WTC11 (cell line): ENCODE results near the gene DENND1C. TPM values are rescaled to one million over a fixed set of nuclear protein-coding genes. Genes with fewer than 3 reads are reported as not detected.

Experiments used
- ATAC-seq: fragments of 200-7000 bp; cut with Tn5 transposase; 2 replicates; pipeline ENCODE4 v1.10.0; 2021; ENCODE audit warnings: mild to moderate bottlenecking, moderate library complexity
- Bru-seq: library from RNA; stranded (reverse); fragments of 400-500 nt; gene quantifications from one replicate; lab custom pipeline; 2021; lab: Mats Ljungman, UMichigan
- CTCF ChIA-PET: fragments of 300-600 bp; sonication (Branson Sonifier 250); formaldehyde crosslinking; loops from one replicate; lab custom pipeline; 2021; ENCODE audit warnings: antibody characterized with exemption; lab: Charles Lee
- POLR2A ChIA-PET: fragments of 350-600 bp; sonication (Branson Sonifier 250); formaldehyde crosslinking; loops from one replicate; lab custom pipeline; 2021; ENCODE audit warnings: antibody characterized with exemption; lab: Charles Lee
- DNase-seq: peaks from one replicate; pipeline ENCODE4 v3.0.0; 2021; ENCODE audit warnings: low spot score
- H3K27ac Mint-ChIP-seq: 2 replicates; pipeline ENCODE4 v1.8.0; 2021; ENCODE audit warnings: mixed read lengths
- H3K27me3 Mint-ChIP-seq: 2 replicates; pipeline ENCODE4 v1.8.0; 2021; ENCODE audit warnings: low read depth, mild to moderate bottlenecking, moderate library complexity, mixed read lengths
- H3K36me3 Mint-ChIP-seq: 2 replicates; pipeline ENCODE4 v1.8.0; 2021; ENCODE audit warnings: mixed read lengths
- H3K4me1 Mint-ChIP-seq: 2 replicates; pipeline ENCODE4 v1.8.0; 2022; ENCODE audit warnings: mixed read lengths
- H3K4me3 Mint-ChIP-seq: 2 replicates; pipeline ENCODE4 v1.8.0; 2021; ENCODE audit warnings: mild to moderate bottlenecking, moderate library complexity, mixed read lengths
- H3K9me3 Mint-ChIP-seq: 2 replicates; pipeline ENCODE4 v1.8.0; 2021; ENCODE audit warnings: mixed read lengths
- ATF2 ChIP-seq: sonication (generic); formaldehyde crosslinking; IDR thresholded peaks from 2 replicates; pipeline ENCODE4 v1.8.1; 2022; ENCODE audit warnings: low read depth, missing genetic modification reagents, borderline replicate concordance
- CTCF ChIP-seq: fragments of 200-600 bp; IDR thresholded peaks from 2 replicates; pipeline ENCODE4 v1.8.0; 2022; ENCODE audit warnings: antibody characterized with exemption
- ETV6 ChIP-seq: sonication (generic); formaldehyde crosslinking; IDR thresholded peaks from 2 replicates; pipeline ENCODE4 v1.8.1; 2022; ENCODE audit warnings: mild to moderate bottlenecking, missing genetic modification reagents
- FOXP1 ChIP-seq: sonication (generic); formaldehyde crosslinking; IDR thresholded peaks from 2 replicates; pipeline ENCODE4 v1.8.0; 2022; ENCODE audit warnings: missing genetic modification reagents, mild to moderate bottlenecking, moderate library complexity, borderline replicate concordance
- FOXP4 ChIP-seq: sonication (generic); formaldehyde crosslinking; IDR thresholded peaks from 2 replicates; pipeline ENCODE4 v1.8.0; 2022; ENCODE audit warnings: mild to moderate bottlenecking, missing genetic modification reagents
- GTF2I ChIP-seq: fragments of 250-450 bp; sonication (Bioruptor Pico); conservative IDR thresholded peaks from 2 replicates; pipeline ENCODE4 v1.4.0; 2021; ENCODE audit warnings: mild to moderate bottlenecking
- MLX ChIP-seq: sonication (generic); formaldehyde crosslinking; IDR thresholded peaks from 2 replicates; pipeline ENCODE4 v1.8.1; 2023; ENCODE audit warnings: mild to moderate bottlenecking, missing genetic modification reagents, moderate library complexity
- MXD4 ChIP-seq: fragments of 250-450 bp; sonication (Bioruptor Pico); IDR thresholded peaks from 2 replicates; pipeline ENCODE4 v1.8.0; 2021; ENCODE audit warnings: mild to moderate bottlenecking, moderate library complexity, borderline replicate concordance
- NFATC4 ChIP-seq: fragments of 250-450 bp; sonication (Bioruptor Pico); IDR thresholded peaks from 2 replicates; pipeline ENCODE4 v1.9.0; 2021; ENCODE audit warnings: mild to moderate bottlenecking
- NFYB ChIP-seq: sonication (generic); formaldehyde crosslinking; conservative IDR thresholded peaks from 2 replicates; pipeline ENCODE4 v1.8.0; 2022; ENCODE audit warnings: low read depth, missing genetic modification reagents
- NR1H2 ChIP-seq: sonication (generic); formaldehyde crosslinking; IDR thresholded peaks from 2 replicates; pipeline ENCODE4 v1.9.0; 2021; ENCODE audit warnings: mild to moderate bottlenecking, moderate library complexity, missing genetic modification reagents
- NR2C2 ChIP-seq: sonication (generic); formaldehyde crosslinking; IDR thresholded peaks from 2 replicates; pipeline ENCODE4 v1.8.0; 2022; ENCODE audit warnings: mild to moderate bottlenecking, missing genetic modification reagents
- PRDM15 ChIP-seq: sonication (generic); formaldehyde crosslinking; IDR thresholded peaks from 2 replicates; pipeline ENCODE4 v1.8.0; 2022; ENCODE audit warnings: missing genetic modification reagents
- SOX15 ChIP-seq: fragments of 250-450 bp; sonication (Bioruptor Pico); IDR thresholded peaks from 2 replicates; pipeline ENCODE4 v1.9.0; 2021; ENCODE audit warnings: mild to moderate bottlenecking
- SP1 ChIP-seq: sonication (generic); formaldehyde crosslinking; conservative IDR thresholded peaks from 2 replicates; pipeline ENCODE4 v1.8.1; 2022; ENCODE audit warnings: missing genetic modification reagents
- TCF7 ChIP-seq: sonication (generic); formaldehyde crosslinking; IDR thresholded peaks from 2 replicates; pipeline ENCODE4 v1.8.0; 2022; ENCODE audit warnings: mild to moderate bottlenecking, low read depth, missing genetic modification reagents, moderate library complexity
- TEAD4 ChIP-seq: sonication (generic); formaldehyde crosslinking; IDR thresholded peaks from 2 replicates; pipeline ENCODE4 v1.8.0; 2022; ENCODE audit warnings: mild to moderate bottlenecking, missing genetic modification reagents
- ZNF219 ChIP-seq: sonication (generic); formaldehyde crosslinking; IDR thresholded peaks from 2 replicates; pipeline ENCODE4 v1.8.0; 2023; ENCODE audit warnings: missing genetic modification reagents, mild to moderate bottlenecking, borderline replicate concordance
- ZNF232 ChIP-seq: sonication (generic); formaldehyde crosslinking; IDR thresholded peaks from 2 replicates; pipeline ENCODE4 v1.8.0; 2022; ENCODE audit warnings: mild to moderate bottlenecking, missing genetic modification reagents
- ZNF423 ChIP-seq: fragments of 250-450 bp; sonication (Bioruptor Pico); IDR thresholded peaks from 2 replicates; pipeline ENCODE4 v2.1.2; 2022; ENCODE audit warnings: mild to moderate bottlenecking, moderate library complexity
- long read RNA-seq, 3 experiments: library from RNA in 1 of 3; library from capped mRNA in 1 of 3; library from polyadenylated mRNA in 1 of 3; unstranded in 2 of 3; stranded (forward) in 1 of 3; transcript quantifications; one replicate each; pipeline ENCODE4 v2.0.0, GENCODE V29; 2021
- total RNA-seq: library from RNA; stranded (reverse); gene quantifications from 3 replicates; pipeline ENCODE4 v1.2.3, GENCODE V29; 2021

The DENND1C gene
- total RNA-seq (4.3 to 6.3 TPM (median 6.1 TPM) in 3 replicates), Bru-seq, nascent RNA (percentile 35 among the genes with signal in this experiment)
- long read RNA-seq, experiment 1, partial matches to known transcripts = 5 of 12 reads
- long read RNA-seq, experiment 1, other reads (novel, unspliced or antisense) = 7 of 12 reads
- long read RNA-seq, experiment 2, partial matches to known transcripts = 3 of 7 reads
- long read RNA-seq, experiment 2, other reads (novel, unspliced or antisense) = 3 of 7 reads
- long read RNA-seq, experiment 3, partial matches to known transcripts = 0 of 7 reads
- long read RNA-seq, experiment 3, other reads (novel, unspliced or antisense) = 7 of 7 reads

- ATAC-seq = peak; percentile 57
- H3K4me3 Mint-ChIP-seq = no peak within 1 kb of the TSS
- 0 out of 2 replicates have a peak, but pooled peaks have one; percentile 29 for TF ChIP-seq FOXP1 (CRISPR knock-in tag)
- peak; percentile 59; the same call in 1 of the 2 replicates for TF ChIP-seq CTCF
- TF ChIP-seq ZNF423 = peak; percentile 77
- no peak for TF ChIP-seq MXD4 (CRISPR knock-in tag)
- no peak for TF ChIP-seq ZNF219
- no peak for TF ChIP-seq MLX (CRISPR knock-in tag)
- H3K27ac Mint-ChIP-seq = no peak within 1 kb of the TSS
- no peaks in the 10 kb centered on the region for H3K9me3 Mint-ChIP-seq
- no peaks in the 10 kb centered on the region for H3K36me3 Mint-ChIP-seq
- ChIA-PET POLR2A (no interaction called here), CTCF (interaction anchor here (0.5 to 1.7 kb wide), 12 partner anchors 9 to 463 kb away, joined by 3 to 7 read pairs (median 3); partner anchors contain the start of genes KHSRP and TUBB4A)
- H3K27me3 Mint-ChIP-seq = peaks cover 2% of the 10 kb centered on the region; the same call in 1 of the 2 replicates
- peak; percentile 61 for DNase-seq
- H3K4me1 Mint-ChIP-seq = peaks cover 15% of the 10 kb centered on the region
Observed at GRCh38 chr19:6481541-6482342, at the start of gene DENND1C. TSS of gene DENND1C (minus strand) at chr19:6481787. CDS start at chr19:6481695, 92 bp downstream.

GRCh38 chr19:6530386-6531162, 49.0 kb upstream of the DENND1C start, which contains the start of gene TNFSF9:
TSS of gene TNFSF9 (plus strand) at chr19:6531026. CDS start at chr19:6531037, 11 bp downstream.
- peak within 1 kb of the TSS; percentile 60 for H3K27ac Mint-ChIP-seq
- ATAC-seq (peak; percentile 49), DNase-seq (peak; percentile 86)
- peaks cover 77% of the 10 kb centered on the region for H3K27me3 Mint-ChIP-seq
- peaks cover 48% of the 10 kb centered on the region for H3K4me1 Mint-ChIP-seq
- H3K4me3 Mint-ChIP-seq = peak within 1 kb of the TSS; percentile 74
- H3K36me3 Mint-ChIP-seq = peaks cover 3% of the 10 kb centered on the region
- CTCF ChIA-PET = interaction anchor here (0.6 to 1.1 kb wide), 4 partner anchors 8 to 223 kb away, joined by 3 to 13 read pairs (median 4); no protein-coding TSS in a partner anchor
- peaks cover 2% of the 10 kb centered on the region for H3K9me3 Mint-ChIP-seq
- POLR2A ChIA-PET = interaction anchor here (0.6 to 1.3 kb wide), 5 partner anchors 11 to 57 kb away, joined by 3 to 6 read pairs (median 4); no protein-coding TSS in a partner anchor
- no peak for TF ChIP-seq TCF7
- no peak for TF ChIP-seq ZNF232 (CRISPR knock-in tag)
- no peak for TF ChIP-seq NFATC4 (CRISPR knock-in tag)
- TF ChIP-seq ATF2 = no peak
- no peak for TF ChIP-seq GTF2I
- TF ChIP-seq PRDM15 (CRISPR knock-in tag) = peak; percentile 59; the same call in 1 of the 2 replicates
- TF ChIP-seq NR2C2 (CRISPR knock-in tag) = no peak
- 0 out of 2 replicates have a peak, but pooled peaks have one; percentile 37 for TF ChIP-seq ETV6 (CRISPR knock-in tag)
- 0 out of 2 replicates have a peak, but pooled peaks have one; percentile 45 for TF ChIP-seq FOXP4 (CRISPR knock-in tag)
- TF ChIP-seq NR1H2 (CRISPR knock-in tag) = no peak
- no peak for TF ChIP-seq NFYB (CRISPR knock-in tag)
- TF ChIP-seq SOX15 (CRISPR knock-in tag) = no peak
- no peak for TF ChIP-seq TEAD4 (CRISPR knock-in tag)
- peak; percentile 77; the same call in 1 of the 2 replicates for TF ChIP-seq SP1 (CRISPR knock-in tag)
